Suppressor macrophage treated with lipopolysaccharide for 1 hour (primary cell): Measurements from ENCODE around the gene NDUFA13.

Source experiments
- DNase-seq, 3 donors: peaks; one replicate each; pipeline ENCODE4 v3.0.0-alpha.2; 2020 to 2022

The NDUFA13 gene

DNA sequence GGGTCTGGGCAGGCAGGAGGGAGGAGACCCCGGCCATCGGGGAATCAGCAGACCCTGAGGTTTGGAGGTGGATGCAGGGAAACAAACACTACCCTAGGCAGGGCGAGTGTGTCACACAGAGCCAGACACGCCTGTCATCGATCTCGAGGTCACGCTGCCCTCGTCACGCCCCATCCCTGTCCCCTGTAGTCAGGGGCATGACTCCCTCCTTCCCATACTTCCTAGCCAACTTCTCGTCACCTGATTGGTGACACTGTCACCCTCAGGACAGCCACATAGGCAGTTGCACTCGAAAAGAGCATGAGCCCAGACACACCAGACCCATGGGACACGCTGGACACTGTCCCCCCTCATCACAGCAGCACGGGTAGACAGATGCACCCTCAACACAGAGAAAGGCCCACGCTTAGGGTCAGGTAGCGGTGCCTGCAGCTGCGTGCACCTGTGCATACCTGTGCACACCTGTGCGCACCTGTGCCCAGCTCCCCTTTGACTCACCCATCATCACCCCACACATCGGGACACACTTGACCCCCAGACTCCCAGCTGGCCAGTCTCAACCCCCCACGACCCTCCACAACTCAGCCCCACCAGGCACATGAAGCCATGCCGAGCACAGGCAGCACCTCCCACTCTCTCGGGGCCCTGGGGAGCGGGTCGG, 33.9 kb downstream of the NDUFA13 start:
- DNase-seq: no peak

DNA sequence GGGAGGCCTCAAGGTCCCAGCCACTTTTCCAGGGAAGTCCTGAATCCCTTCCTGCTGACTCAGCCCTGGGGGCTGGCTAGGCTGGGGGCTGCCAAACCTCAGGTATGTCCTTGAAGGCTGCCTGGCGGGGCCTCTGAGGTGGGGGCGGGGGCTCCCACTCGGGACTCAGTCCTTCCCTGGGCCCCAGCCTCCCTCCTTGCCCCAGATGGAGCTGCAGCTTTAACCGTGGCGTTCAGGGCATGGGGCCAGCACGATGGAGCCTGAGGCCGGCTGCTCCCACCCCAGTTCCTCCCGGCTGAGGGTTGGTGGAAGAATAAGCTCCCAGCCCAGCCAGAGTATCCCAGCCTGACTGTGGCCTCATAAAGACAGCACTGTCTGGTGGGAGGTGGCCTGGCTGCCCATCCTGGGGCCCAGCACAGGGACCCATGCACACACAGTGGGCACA, 34.5 kb downstream of the NDUFA13 start:
- no peak for DNase-seq

DNA sequence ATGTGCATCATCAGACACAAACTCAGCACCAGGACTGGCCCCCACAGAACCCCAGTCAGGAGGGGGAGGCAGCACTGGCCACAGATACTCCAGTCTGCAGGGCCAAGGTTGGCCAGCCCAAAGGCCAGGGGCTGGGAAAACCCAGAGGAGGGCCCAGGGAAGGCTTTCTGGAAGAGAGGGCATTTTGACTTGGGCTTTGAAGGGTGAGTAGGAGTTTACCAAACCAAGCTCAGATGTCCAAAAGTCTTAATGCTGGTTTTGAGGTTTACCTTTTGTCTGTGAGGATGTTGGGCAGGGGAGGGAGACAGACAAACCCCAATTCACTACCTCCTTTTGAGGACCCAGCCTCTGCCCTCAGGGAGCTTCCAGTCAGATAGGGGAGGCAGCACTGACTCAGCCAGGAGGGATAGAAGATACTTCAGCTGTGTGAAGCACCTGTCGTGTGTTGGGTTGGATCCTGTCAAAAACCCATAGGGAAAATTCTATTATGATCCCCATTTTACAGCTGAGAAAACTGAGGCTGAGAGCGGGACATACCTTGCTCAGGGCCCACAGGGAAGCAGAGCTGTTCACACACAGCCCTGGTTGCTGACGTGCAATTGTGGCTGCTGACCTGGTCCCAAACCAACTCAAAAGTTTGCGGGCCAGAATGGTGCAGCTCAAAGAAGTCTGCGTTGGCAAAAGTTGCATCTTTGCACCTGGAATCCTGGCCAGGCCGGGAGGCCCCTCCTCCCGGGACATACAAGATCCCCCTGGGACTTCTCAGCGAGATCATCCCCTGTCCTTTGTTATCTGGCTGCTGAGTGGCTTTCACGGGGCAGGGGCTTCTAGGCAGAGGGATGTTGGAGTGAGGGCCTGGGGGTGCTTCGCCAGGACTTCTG, 35.2 kb downstream of the NDUFA13 start:
- no peak for DNase-seq

DNA sequence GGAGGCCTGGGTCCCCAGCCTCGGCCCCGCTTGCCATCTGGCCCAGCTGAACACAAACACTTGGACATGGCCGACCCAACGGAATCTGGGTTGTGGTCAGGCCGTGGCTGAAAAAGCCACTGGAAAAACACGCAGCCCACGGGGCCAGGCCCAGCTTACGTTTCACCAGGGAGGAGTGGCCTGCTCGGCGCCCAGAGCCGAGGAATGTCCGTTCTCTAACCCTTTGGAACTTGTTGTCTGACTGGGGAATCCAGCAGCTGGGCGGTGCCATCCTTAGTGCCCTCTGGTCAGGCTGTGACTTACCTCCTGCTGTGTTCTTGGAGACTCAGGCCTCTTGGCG, 35.8 kb downstream of the NDUFA13 start:
- no peak for DNase-seq

DNA sequence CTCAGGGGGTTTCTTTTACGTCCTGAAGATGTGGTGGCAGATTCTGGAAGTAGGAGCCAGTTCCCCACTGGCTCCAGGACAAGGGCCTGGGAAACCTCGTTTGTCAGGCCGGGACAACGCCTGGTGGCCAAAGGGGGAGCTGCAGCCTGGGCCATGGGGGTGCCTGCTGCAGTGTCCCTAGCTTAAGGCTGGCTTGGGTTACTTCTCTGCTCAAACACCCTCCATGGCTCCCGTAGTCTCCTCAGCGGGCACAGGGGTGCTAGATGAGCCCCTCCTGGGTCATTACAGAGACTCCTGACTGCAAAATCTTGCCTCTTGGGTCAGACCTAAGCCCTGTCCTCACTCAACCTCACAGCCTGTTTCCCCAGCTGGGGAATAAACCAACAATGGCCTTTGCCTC, 36.8 kb downstream of the NDUFA13 start:
- peak; percentile 42 to 76 (median 60) for DNase-seq

DNA sequence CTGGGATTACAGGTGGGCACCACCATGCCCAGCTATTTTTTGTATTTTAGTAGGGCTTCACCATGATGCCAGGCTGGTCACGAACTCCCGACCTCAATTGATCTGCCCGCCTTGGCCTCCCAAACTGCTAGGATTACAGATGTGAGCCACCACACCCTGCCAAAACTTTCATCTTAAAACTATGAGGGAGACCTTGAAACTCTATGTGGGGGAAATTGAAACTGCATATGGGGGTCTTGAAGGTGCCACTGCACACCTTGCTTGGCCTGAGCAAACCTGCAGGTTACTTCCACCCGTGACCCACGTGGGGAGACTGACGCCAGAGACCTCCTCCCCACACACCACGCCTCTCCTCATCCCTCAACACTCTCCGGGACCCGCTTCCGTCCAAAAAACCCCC, 37.6 kb downstream of the NDUFA13 start:
- DNase-seq: no peak

DNA sequence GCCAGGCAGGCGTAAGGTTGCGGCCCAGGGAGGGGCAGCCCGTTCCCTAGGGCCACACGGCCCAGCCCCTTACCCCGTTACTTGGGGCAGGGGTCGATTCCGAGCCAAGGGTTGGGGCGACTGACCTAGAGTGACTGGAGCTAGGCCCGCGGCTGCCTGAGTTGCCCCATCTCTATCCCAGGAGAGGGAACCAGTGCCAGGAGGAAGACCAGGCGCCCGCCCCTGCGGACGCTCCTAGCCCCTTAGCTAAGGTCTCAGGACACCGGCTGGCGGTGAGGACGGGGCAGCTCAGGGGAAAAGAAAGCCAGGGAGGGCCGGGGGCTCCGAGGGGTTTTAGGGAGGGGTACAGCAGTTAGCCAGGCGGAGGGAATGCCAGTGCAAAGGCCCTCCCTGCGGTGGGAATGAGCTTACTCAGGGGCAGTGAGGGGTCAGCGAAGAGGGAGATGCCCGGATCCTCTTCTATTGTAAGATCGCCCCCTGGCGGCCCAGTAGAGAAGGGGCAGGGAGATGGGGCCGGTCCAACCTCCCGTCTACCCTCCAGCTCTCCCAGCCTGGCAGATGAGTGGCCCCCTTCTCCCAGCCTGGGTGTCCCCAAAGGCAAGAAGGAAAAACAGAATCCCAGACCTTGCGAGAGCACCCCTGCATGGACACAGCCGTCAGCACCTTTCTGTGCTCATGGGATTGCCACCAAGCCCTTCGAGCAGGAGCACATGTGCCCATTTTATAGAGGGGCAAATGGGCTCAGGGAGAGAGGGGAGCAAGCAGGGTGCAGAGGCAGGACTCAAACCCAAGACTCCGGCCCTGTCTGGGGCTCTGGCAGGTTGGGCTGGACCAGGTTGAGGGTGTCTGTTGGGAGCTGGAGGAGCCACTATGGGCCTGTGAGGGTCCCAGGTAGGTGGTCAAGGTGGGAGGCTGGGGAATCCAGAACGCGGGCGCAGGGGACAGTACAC, 38.3 kb downstream of the NDUFA13 start:
- peak; percentile 68 to 86 (median 79) for DNase-seq

DNA sequence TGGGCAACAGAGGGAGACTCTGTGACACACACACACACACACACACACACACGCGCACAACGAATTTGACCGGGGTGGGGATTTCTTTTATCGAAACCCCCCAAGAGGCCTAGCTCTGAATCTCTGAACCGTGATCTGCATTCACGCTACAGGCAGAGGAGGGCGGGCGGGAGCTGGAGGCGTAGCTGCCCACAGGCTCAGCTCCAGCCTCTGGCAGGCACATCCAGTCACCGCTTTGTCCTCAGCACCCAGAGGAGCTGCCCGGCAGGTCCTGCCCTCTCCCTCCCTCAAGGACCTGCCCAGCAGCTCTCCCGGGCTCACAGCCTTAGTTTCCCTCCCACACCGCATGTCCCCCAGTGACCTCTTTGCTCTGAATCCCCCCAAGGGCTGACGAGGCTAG, 42.0 kb downstream of the NDUFA13 start:
- no peak for DNase-seq

DNA sequence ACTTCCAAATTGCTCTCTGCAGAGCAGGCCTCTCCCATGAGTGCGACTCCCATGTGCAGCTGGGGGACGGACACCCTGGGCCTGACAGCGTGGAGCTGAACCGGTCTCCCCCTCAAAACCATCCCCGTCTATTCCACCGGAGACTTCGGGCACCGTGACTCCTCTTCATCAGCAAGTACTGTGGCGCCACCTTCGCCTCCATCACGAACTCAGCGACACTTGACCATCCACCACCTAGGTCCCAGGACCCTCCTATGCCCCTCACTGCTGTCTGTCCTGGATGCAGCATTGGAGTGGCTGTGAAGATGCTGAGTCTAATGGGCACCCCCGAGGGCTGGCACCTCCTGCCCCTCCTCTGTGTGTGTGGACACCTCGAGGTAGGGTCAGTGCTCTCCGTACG, 42.6 kb downstream of the NDUFA13 start:
- DNase-seq: no peak

DNA sequence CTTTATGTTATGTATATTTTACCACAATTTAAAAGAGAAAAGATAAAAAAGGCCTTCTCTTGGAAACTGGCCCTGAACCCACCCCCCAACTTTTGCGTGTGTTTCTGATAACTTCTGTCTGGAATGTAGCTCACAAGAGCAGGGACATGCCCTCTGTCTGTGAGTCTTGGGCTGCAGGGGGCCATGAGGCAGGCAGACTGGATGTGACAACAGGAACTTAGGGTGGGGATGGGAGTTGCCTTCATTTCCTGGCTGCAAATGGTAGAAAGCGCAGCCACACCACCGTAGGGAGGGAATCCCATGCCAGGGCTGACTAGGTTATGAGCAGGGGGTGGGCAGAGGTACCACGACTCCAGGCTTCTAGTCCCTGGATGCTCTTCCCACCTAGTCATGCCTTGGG, 43.9 kb downstream of the NDUFA13 start:
- no peak for DNase-seq

DNA sequence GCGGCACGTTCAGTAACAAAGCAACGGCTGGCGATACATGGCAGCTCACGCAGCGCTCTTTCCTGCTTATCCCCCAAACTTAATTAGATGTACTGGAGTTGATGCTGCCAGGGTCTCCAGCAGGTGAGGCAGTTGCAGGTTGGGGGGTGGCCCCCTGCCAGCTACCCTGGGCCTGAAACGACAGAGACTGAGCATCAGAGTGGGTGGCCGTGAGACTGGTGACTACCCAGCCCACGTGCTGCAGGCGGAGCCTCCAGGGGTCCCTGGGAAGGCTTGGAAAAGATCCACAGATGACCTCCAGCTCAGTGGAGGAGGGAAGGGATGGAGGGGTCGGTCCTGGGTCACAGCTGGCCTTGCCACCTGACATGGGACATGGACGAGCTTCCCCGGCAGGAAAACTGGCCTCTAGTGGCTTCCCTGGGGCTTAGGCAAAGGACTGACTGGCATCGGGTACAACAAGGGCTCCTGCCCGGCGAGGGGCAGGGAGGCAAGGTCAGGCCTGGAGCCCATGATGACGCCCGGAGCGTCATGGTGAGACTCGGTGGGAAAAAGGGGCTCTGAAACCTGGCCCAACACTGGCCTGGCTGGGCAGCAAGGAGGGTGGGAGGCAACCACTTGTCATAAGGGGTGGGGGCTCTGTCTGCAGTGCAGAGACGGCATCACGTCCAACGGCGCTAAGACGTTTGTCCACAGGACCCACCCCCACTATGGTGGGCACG, 46.1 kb downstream of the NDUFA13 start:
- no peak for DNase-seq

DNA sequence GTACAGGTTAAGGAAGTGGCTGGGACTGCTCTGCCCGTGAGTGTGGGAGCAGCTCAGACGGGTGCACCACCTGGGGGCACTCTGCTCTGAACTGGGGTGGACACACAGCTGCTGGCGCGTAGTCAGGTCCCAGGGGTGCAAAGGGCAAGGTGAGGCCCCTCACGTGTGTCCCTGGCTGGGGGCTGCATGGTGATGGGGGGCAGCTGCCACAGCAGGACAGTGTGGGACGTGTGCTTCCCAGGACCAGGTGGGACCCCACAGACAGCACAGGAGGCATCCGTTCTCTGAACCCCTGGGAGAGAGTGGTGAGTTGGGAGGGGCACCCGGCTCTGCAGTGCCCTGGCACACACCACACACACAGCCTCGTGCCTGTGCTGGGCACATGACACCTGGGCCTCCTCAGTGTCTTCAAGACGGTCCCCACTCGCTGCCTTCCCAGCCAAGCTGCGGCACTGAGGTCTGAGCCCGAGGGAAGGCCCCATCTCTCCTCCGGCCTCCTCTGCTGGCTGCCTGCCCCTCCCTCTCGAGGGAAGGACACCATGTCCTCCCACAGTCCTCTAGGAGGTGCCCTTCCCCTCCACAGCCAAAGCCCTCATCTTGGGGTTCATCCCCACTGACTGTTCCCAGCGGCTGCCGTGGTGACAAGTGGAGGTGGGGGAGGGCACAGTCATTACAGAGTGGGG, 46.8 kb downstream of the NDUFA13 start:
- peak in 2 of 3 donors; percentile 25 to 34 for DNase-seq

DNA sequence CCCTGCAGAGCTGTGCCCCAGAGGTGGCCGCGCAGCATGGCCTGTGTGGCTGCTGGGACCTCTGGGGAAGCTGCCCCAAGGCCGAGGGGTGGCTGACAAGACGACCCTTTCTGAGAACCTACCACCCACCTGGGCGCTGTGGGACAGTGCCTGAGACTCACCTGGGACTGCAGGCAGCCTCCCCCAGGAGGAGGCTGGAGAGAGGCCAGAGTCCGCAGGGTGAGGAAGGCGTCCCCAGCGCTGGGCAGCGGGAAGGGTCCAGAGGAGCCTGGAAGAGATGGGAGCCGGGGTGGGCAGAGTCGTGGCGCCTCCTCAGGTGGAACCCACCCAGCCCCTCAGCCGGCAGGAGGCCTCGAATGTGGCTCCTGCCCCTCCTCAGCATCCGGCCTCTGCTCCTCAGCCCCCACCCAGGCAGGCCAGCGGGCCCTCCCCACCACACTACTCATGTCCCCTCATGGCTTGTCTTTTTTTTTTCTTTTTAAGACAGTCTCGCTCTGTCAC, 47.4 kb downstream of the NDUFA13 start:
- no peak for DNase-seq

DNA sequence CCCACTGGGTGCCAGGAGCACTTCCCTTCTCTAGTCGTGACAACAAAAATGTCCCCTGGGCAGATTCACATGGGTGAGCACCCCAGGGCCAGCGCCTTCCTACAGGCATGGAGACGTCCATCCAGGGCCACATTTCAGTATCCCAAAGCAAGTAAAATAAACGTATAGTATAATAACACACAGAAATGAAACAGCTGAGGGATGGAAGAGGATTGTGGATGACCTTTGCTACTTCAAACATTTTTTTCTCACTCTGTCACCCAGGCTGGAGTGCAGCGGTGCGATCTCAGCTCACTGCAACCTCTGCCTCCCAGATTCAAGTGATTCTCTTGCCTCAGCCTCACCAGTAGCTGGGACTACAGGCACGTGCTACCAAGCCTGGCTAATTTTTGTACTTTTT, 50.3 kb downstream of the NDUFA13 start:
- DNase-seq: no peak

DNA sequence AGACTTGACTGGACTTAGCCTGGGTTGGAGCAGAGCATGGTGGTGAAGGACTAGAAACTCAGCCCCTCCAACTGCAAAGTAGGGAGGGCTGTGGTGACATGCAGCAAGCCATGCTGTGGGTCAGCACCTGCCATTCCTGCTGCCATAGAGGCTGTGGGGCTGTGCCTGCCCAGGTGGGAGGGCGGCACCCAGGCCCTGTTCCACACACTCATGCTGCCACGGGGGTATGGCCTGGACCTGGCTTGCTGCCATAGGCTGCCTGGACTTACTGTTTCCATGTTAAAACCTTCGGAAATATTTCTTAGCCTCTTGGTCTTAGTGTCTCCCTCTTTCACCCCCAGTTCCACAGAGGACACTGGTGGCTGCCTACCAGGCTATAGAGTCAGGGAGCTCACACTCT, 51.4 kb downstream of the NDUFA13 start:
- no peak for DNase-seq

DNA sequence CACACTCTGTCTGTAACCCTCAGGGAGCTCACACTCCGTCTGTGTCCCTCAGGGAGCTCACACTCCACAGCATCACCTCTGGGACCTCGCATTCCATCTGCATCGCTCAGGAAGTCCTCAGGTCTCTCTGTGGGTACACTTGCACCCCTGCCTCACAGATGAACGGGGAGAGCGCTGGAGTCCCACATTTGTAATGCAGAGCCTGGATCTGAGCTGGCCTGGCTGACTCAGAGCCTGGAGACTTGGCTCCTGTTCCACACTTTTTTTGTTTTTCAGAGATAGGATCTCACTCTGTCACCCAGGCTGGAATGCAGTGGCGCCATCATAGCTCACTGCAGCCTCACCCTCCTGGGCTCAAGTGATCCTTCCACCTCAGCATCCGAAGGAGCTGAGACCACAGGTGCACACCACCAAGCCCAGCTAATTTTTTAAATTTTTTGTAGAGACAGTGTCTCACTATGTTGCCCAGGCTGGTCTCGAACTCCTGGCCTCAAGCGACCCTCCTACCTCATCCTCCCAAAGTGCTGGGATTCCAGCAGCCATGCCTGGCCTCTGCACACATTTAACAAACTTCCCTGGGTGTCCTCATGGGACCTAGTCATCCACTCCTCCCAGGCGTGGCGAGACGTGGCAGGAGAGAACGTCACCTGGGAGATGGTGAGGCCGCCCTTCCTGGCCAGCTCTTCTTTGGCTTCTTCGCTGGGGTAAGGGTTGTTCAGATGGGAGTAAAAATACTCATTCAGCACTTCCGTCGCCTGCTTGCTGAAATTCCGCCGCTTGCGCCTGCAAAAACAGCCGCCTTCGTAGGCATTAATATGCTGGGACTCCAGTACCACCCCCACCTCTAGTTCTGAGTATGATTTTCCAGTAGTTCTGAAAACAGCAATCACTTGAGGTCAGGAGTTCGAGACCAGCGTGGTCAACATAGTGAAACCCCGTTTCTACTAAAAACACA, 53.1 kb downstream of the NDUFA13 start:
- DNase-seq: no peak

DNA sequence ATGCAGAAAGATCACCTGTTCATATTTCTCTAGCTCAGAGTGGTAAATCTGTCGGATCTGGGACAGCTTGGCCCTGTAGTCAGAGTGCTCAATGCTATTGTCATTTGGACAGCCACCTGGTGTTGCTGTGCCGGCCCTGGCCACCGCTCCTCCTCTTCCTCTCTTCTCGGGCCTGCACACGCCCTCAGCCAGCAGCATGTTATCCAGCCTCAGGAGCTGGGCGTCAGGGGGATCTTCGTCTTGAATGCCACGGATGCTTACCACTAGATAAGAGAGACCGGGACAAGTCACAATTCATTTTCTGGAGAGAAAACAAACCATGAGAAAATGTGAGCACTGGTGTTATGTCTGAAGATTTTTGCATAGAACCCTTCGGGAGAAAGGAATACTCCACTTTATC, 54.5 kb downstream of the NDUFA13 start:
- DNase-seq: no peak

DNA sequence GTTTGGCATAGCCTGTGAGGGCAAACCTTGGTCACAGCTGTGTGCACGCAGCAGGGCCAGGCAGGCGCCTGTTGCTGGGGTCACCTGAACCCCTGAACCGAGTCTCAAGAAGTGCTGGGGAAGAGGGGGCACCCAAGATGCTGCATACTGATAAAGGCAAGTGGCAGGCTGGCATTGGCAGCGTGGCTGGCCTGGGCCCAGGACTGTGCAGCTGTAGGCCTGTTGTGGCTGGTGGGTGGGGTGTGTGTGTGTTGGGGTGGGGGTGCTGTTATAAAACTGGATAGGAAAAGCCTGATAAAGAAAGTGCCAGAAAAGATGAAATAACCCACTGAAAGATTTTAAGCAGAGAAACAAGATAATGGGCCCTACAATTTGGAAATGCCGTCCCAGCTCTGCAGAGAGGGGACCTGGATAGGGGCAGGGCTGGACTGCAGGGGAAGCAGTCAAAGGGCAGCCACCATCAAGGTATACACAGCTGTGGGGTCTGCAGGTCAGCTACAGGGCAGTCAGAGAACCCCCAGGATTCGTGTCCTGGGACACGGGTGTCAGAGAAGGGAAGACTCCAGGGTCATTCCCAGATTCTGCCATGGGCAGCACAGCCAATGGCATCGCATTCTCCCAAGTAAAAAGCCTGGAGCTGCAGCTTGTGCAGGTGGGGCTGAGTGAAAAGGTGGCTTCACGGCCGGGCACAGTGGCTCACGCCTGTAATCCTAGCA, 55.2 kb downstream of the NDUFA13 start:
- no peak for DNase-seq

DNA sequence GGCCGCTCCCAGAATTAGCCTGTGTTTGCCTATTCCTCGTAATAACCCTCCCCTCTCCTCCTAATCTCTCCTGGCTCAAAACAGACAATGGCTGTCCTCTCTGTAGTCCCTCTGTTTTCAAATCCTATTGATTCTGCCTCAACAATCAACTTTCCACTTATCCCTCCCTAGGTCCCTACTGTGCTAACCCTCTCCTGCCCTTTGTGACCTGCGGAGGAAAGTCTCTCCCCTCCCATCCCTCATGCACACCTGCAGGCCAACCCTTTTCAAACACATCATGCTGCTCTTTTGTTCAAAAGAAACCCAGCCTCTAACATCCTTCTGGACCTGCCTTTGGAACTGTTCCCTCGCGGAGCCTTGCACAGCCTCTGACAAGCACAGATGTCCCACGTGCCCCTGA, 59.4 kb downstream of the NDUFA13 start:
- no peak for DNase-seq
